Osteoblast (primary cell): Measurements from ENCODE around the gene OGDH. TPM values are rescaled to one million over a fixed set of nuclear protein-coding genes. Genes with fewer than 3 reads are reported as not detected.

Experiments used
- DNase-seq: peaks from one replicate; pipeline ENCODE4 v3.0.0; 2011; ENCODE audit warnings: low spot score, mixed read lengths; ENCODE audit not compliant: insufficient read length; ENCODE audit errors: missing footprints
- H2AFZ ChIP-seq: 2 replicates; pipeline ENCODE4 v1.6.0; 2011; ENCODE audit warnings: mild to moderate bottlenecking, low read length
- H3K27ac ChIP-seq: 2 replicates; pipeline ENCODE4 v1.5.1; 2011; ENCODE audit warnings: mild to moderate bottlenecking, low read depth, low read length, moderate library complexity
- H3K27me3 ChIP-seq: 2 replicates; pipeline ENCODE4 v1.6.0; 2012; ENCODE audit warnings: mild to moderate bottlenecking, control low read depth, inconsistent platforms, low read length, moderate library complexity; ENCODE audit not compliant: insufficient read depth
- H3K36me3 ChIP-seq: 2 replicates; pipeline ENCODE4 v1.5.1; 2011; ENCODE audit warnings: mild to moderate bottlenecking, low read length, control low read depth, moderate library complexity; ENCODE audit not compliant: insufficient read depth
- H3K4me1 ChIP-seq: 2 replicates; pipeline ENCODE4 v1.5.1; 2011; ENCODE audit warnings: mild to moderate bottlenecking, low read length, control low read depth, moderate library complexity; ENCODE audit not compliant: insufficient read depth
- H3K4me2 ChIP-seq: 2 replicates; pipeline ENCODE4 v1.6.0; 2011; ENCODE audit warnings: mild to moderate bottlenecking, low read length; ENCODE audit not compliant: insufficient read depth
- H3K4me3 ChIP-seq: fragments of 200-600 bp; sonication (generic); 3 replicates; pipeline ENCODE4 v1.5.1; 2012; ENCODE audit warnings: mild to moderate bottlenecking, low read length, inconsistent platforms; ENCODE audit not compliant: insufficient read depth
- H3K79me2 ChIP-seq: 2 replicates; pipeline ENCODE4 v1.6.0; 2012; ENCODE audit warnings: mild to moderate bottlenecking, low read length, control low read depth, inconsistent platforms; ENCODE audit not compliant: insufficient read depth
- H3K9me3 ChIP-seq: 2 replicates; pipeline ENCODE4 v1.5.1; 2011; ENCODE audit warnings: low read depth, low read length, control low read depth
- H4K20me1 ChIP-seq: 2 replicates; pipeline ENCODE4 v1.6.0; 2012; ENCODE audit warnings: mild to moderate bottlenecking, low read length, control low read depth; ENCODE audit not compliant: insufficient read depth
- CTCF ChIP-seq: IDR thresholded peaks from 2 replicates; pipeline ENCODE4 v1.5.1; 2011; ENCODE audit warnings: mild to moderate bottlenecking, low read depth, low read length, moderate library complexity; ENCODE audit errors: extremely low read depth
- total RNA-seq: library from RNA; depleted of rRNA; stranded (reverse); fragments of >200 nt; gene quantifications from 2 replicates; pipeline ENCODE4 v1.2.3, GENCODE V29; 2012

The OGDH gene
- total RNA-seq, 1 donor, result 64.4 TPM

- H3K4me2 ChIP-seq, result peak within 1 kb of the TSS; percentile 82
- H3K79me2 ChIP-seq, result peaks cover 32% of the 10 kb centered on the region
- peak; percentile 99 for DNase-seq
- peak within 1 kb of the TSS; percentile 97 for H3K4me3 ChIP-seq
- peaks cover 4% of the 10 kb centered on the region for H4K20me1 ChIP-seq
- H3K27me3 ChIP-seq, result no peaks in the 10 kb centered on the region
- peak within 1 kb of the TSS; percentile 86 for H3K27ac ChIP-seq
- H2AFZ ChIP-seq, result peak within 1 kb of the TSS; percentile 96
- TF ChIP-seq CTCF, result no peak
- peaks cover 27% of the 10 kb centered on the region for H3K36me3 ChIP-seq
- no peaks in the 10 kb centered on the region for H3K9me3 ChIP-seq
- peaks cover 10% of the 10 kb centered on the region for H3K4me1 ChIP-seq
Observed at GRCh38 chr7:44581879-44582603, 24.4 kb upstream of the OGDH start, which contains the start of gene TMED4. TMED4 (minus strand) TSS chr7:44582231; CDS start chr7:44582206, 25 bp downstream.

GRCh38 chr7:44583146-44583865 lies 23.1 kb upstream of the OGDH start:
- H3K79me2 ChIP-seq, result peaks cover 32% of the 10 kb centered on the region

GRCh38 chr7:44587843-44588711 lies 18.4 kb upstream of the OGDH start:
- peak; percentile 76 for DNase-seq
- H3K4me1 ChIP-seq, result no peaks in the 10 kb centered on the region
- H3K4me2 ChIP-seq, result no peak overlapping the region
- H3K27ac ChIP-seq, result no peak overlapping the region
- H3K9me3 ChIP-seq, result no peaks in the 10 kb centered on the region
- H2AFZ ChIP-seq, result no peak overlapping the region
- no peaks in the 10 kb centered on the region for H3K79me2 ChIP-seq
- H4K20me1 ChIP-seq, result no peaks in the 10 kb centered on the region
- no peak overlapping the region for H3K4me3 ChIP-seq
- no peaks in the 10 kb centered on the region for H3K27me3 ChIP-seq
- peak; percentile 69 for TF ChIP-seq CTCF
- no peaks in the 10 kb centered on the region for H3K36me3 ChIP-seq

More at GRCh38 chr7:44583146-44583865, 23.1 kb upstream of the OGDH start:
- H3K9me3 ChIP-seq, result no peaks in the 10 kb centered on the region
- H3K27me3 ChIP-seq, result no peaks in the 10 kb centered on the region
- H3K4me3 ChIP-seq, result peak overlapping the region; percentile 97
- H3K36me3 ChIP-seq, result peaks cover 22% of the 10 kb centered on the region
- H3K4me1 ChIP-seq, result peaks cover 10% of the 10 kb centered on the region
- peak overlapping the region; percentile 82 for H3K4me2 ChIP-seq
- peak overlapping the region; percentile 86 for H3K27ac ChIP-seq
- H2AFZ ChIP-seq, result peak overlapping the region; percentile 83
- peaks cover 4% of the 10 kb centered on the region for H4K20me1 ChIP-seq
- TF ChIP-seq CTCF, result no peak
- DNase-seq, result no peak
